Midbrain (tissue), 1 donor: ENCODE results near the gene MYOZ2.

Source experiments
- DNase-seq: peaks from one replicate; lab custom pipeline; 2025; lab: John Stamatoyannopoulos, UW

The MYOZ2 gene

DNA sequence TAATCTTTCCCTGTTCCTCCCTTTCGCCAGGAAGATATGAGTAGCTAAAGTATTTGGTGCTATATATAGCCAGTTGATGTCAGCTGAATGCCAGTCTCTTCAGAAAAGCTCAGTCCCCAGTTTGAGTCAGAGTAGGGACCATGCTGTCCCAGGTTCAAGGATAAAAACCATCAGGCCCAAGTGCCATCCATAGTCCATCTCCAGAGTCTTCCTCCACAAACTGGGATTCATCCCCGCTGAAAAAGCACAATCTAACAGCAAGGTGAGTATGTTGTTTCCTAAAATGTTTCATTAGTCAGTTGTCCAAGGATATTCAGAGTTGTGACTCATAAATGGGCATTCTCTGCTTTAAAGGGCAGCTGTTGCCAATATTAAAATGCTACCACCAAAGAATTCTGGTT, at the start of gene MYOZ2:
Gene MYOZ2, plus strand, starts transcription at position 112 of the 401 bp plus-strand sequence. CDS start 694 bp downstream, outside the sequence.
- DNase-seq, result no peak

DNA sequence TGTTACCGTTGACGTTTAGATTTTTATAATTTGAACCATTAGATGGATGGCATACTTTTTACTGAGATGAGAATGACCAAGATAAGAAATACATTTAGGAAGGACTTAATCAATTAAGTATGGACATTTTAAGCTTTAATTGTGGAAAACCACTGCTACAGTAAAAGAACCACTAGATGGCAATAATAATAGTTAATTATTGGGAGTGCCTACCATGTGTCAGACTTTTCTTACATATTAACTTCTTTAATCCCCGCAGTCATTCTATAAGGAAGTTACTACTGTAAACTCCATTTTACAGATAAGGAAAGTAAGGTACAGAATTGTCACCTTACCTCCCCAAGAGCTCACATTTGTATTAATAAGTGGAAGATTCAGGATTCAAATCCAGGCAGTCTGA, 48.5 kb upstream of the MYOZ2 start:
- no peak for DNase-seq

DNA sequence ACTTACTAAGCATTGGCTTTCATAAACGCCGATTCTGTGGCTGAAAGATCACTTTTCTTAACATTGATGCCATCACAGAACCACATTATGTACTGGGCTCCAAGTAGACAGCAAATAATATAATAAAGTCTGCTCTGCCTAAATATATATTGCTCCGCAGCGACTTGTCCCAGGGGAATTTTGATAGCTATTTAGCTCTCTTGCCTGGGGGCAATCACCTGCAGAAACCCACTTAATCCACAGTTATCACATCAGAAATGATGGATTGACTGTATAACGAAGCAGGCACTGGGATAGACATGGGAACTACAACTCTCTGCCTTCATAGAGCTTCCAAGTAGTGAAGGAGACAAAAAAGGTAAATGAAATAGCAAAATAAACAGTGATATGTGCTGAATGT, 48.0 kb upstream of the MYOZ2 start:
- DNase-seq, result no peak

DNA sequence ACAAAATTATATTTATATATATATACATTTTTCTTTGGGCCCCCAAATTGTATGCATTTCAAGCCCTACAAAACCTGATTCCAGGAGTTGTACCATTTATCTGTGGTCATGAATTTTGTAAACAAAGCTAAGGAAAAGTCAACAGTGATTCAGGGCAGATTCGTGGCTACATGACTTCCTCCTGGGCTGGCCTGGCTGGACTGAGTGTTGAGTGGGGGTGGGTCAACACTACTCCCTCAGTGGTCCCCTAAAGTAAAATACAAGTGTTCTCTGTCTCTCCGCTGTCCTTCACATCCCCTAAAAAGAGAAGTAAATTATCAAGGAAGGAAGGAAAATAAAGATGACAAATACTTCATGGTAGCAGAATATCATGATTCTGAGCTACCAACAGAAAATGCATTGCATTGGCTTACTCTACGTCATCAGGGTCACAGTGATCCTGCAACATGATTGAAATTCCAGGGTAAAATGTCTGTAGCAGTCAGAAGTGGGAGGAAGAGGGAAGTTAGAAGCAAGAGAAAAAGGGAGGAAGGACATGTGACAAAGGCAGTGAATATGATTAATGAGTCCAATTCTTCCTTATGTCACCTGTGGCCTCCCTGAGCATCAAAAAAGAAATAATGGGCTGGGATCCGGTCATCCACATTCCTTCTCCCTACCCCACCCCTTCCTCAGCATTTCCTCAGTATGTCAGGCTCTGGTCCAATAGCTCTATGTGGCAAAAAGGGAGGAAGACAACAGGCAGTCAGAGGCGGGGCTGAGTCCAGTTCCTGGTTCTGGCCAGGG, 42.4 kb upstream of the MYOZ2 start:
- DNase-seq, result no peak

DNA sequence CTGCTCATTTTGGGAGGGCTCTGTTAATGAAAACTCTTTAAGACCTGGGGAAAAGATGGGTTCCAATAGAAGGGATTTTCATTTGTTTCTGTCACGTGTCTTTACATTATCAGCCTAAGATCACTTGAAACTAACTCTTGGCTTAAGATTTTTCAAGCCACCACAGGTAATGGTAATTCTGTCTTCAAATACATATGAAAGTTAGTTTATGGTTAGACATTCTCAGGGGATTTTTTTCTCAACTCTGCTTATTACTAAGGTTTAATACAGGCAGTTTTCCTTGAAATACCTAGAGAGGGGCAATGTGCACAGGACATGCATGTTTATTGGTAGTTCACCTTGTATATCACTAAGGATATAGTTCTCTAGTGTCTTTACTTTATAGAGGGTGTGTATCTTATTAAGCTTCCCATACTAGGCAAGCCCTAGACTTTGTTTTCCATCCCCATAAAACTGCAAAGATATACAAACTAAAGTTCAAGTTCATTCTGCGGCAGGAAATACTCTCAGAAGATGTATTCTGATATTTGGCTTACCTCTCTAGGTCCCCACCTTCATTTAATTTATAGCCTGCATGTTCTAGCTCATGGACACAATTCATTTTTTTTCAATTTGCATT, 38.2 kb upstream of the MYOZ2 start:
- DNase-seq, result no peak

DNA sequence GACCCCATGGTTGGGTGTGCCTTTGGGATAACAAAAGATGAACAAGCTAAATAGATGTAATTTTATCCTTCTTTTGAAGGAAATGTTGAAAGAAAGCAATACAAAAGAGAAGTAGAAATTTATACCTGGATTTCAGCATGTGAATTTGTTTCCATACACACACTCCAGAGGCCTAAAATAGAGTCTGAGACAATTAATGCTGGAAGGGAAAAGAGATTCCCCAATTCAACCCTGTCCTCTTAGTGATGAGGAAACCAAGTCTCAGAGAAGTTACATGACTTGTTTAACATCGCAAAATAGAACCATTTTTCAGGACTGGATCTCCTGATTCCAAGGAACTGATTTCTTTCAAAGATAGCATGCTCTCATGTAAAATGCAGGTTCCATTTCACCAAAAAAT, 37.3 kb upstream of the MYOZ2 start:
- DNase-seq, result no peak

DNA sequence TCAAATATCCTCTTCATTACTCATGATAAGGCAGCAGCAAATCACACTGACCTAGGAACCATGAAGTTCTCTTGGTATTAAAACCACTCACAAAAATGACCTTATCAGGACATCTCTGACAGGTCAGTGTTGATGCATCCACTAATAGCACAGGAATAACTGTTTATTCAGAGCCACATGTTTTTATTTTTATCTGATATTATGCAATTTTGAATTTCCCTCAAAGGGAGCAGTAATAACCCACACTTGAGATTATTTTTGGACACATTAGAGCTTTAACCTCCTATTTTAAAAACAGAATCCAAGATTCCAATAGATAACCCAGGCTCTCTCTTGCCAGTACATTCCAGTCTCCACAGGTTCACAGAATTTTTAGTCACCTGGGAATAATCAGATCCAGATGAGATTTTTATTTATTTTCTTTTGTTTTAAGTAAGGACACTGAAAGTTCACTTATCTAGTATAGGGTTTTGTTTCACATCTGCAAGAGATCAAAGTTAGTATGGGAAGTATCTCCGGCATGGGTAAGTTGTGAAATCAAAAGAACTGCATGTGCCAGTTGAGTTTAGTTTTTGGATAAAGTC, 36.3 kb upstream of the MYOZ2 start:
- DNase-seq, result no peak

DNA sequence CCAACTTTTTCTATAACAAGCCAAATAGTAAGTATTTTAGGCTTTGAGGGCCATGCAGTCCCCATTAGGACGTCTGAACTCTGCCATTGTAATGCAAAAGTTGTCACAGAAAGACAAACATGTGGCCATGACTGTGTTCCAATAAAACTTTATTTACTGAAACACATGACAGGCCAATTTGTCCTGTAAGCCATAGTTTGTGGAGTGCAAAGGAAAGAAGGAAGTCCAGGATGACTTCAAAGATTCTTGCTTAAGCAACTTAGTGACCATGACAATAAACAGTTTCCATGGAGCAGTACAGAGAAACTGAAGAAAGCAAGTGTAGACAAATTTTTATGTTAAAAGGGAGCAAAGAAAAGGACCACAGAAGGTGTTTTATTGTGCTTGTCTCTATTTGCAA, 35.0 kb upstream of the MYOZ2 start:
- no peak for DNase-seq

DNA sequence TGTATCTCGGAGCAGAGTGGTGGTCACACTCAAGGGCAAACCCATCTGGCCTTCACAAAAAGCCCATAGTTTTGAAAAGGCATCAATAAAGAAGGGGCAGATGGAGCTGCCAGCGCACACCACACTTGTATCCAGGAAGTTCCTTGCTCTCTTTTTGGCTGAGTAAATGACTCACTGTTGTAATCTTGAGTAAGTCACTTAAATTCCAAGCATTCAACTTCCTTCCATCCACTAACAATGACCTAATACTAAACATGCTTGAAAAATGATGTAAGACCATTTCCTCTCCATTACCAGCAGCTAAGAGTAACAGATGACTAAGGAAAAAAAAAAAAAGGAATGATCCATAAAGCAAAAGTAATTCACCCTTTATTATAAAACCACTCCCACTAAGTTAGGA, 32.4 kb upstream of the MYOZ2 start:
- DNase-seq, result no peak

DNA sequence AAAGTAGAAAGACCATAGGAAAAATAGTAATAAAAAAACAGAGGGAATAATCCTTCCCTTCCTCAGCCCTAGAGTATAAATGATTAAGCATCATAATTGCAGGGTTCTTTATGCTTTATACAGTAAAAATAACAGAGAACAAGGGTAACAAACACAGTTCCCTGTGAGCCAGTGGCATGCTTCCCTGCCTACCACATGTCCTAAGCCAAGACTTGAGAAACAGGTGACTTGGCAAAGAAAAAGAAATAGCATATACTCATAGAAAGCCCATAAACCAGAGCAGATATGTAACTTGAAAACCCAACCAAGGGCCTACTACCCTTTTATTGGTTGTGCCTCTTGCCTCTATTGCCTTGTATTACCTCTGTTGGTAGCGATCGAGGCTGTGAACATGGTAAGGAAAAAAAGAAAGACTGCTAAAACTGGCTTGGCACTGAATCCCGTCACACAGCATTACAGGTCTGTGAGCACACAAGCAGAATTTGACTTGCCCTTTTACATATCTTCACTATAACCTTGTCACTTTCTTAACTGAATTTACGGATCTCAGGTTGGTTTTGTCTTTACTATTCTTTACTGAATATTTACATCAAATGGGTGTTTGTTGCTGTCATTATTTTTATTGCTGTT, 30.9 kb upstream of the MYOZ2 start:
- DNase-seq, result no peak

DNA sequence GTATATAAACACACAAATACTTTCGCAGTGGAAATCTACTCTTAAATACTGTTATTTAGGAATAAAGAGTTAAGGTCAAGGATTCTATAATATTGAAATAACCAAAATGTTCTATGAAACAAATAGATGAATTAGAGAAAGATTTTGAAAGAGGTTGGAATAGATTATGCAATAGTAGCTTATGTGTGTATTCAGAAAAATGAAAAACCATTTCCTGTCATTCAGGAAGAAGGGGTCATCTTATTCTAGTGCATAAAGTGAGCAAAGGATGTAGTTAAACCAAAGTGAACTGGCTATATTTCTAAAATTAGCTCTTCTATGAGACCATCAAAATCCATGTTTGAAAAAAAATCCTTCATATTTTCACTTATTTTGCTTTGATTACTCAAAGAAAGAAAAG, 30.0 kb upstream of the MYOZ2 start:
- no peak for DNase-seq

DNA sequence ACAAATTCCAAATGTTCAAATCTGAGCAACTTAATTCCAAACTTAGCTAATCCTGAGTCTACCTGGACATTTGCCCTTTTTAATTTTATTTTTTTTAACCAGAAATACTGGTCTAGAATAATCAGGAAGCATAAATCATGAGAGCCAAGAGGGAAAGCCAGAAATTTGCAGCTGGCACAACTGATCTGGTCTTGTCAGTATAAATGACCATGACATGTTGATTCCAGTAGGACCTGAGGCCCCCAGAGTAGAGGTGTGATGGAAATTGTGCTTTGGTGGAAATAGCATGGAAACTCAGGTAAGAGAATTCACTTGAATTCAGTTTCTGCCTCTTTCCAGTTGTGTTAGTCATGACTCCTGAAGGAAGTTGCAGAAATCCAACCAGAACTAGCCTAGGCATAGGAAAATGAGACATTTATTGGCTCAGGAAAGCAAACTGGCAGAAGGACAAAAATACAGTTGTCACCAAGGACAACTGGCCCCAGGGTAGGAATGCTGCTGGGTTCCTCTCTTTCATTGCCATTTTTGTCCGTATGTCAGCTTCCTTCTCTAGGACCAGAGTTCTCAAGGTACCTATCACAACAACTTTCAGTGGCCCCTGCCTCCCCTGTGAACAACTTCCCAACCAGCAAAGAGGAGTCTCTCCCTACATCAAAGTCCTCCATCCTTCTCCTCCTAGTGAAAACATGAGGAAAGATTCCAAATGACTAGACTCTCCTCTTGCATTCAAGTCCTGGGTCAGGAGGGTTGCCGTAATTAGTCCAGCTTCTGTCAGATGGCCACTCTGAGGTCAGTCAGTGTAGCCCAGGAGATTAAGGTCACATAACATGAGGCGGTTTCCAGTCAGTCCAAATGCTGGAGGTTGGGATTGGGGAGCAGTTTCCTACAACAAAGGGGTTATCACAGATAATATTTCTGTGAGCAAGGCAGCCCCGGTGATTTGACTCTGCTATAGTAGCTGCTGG, 29.3 kb upstream of the MYOZ2 start:
- no peak for DNase-seq

DNA sequence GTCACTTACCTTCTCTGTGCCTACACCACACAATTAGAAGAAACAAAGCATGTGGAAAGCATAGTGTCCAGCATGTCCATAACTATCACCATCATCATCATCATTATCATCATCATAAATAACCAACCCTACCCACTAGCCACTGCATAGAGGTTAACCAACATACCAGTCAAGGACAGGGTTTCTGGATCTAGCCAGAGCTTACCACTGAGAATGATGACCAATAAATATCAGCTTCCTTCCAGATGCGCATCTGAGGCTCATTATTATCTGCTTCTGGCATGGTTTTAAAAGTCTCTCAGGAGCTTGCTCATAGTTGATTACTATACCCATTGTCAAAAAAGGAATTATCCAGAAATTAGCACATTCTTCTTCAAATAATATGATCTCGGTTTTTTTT, 25.5 kb upstream of the MYOZ2 start:
- no peak for DNase-seq

DNA sequence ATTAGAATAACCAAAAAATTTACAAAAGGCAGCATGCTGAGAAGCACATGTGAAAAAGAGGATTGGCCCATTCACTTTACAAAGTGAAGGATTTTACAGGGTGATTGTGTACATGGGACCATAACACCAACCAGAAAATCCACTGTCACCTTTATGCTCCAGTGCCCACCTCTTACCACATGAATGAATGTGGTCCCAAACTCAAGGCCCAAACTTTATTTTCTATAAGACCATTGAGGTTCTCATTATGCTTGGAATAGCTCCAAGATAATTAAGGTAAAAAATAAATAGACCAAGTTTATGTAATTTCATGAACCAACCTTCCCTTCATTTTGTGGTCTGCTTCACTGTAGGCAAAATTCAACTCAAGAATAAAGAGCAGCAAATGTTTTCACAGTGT, 24.3 kb upstream of the MYOZ2 start:
- DNase-seq, result no peak

DNA sequence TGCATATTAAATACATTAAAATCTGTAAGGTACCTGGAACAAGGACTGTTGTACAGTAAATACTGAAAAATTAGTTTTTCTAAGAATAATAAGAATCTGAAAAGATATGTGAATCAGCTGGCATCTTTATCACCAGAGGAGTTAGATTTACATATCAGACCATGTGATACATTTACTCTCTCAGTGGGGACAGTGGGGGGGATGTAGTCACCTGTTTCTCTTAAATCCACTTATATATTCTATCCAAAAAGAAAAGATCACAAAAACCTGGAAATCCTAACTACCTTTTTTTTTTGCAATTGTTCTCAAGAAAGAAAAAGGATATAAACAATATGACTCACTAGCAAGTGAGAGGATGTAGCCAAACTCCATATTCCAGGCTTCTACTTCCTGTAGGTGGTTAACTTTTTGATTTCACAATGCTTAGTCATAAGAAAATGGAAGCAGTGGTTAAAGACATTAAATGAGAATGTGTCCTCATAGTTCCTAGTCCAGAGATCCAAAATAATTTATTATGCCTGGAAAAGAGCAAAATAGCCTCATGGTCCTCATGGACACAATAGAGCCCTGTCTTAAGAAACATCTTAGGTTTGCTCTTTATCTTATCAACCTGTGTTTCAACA, 22.5 kb upstream of the MYOZ2 start:
- DNase-seq, result no peak

DNA sequence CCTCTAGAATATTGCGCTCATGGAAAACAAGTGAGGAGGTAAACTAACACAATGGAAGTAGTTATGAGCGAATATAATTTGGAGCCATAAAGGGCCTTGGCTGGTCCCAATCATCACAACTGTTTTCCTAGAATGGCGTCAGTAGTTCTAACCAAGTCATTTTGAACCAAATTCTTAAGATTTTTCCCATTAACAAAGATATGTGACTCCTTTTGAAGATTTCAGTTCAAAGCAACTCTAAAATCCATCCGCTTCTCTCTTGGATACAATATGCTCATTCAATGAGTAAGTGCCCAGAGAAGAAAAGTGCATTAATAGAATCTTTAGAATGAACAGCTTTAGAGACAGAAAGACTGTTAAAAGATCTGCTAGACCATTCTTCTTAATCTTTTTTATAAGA, 19.6 kb upstream of the MYOZ2 start:
- no peak for DNase-seq

DNA sequence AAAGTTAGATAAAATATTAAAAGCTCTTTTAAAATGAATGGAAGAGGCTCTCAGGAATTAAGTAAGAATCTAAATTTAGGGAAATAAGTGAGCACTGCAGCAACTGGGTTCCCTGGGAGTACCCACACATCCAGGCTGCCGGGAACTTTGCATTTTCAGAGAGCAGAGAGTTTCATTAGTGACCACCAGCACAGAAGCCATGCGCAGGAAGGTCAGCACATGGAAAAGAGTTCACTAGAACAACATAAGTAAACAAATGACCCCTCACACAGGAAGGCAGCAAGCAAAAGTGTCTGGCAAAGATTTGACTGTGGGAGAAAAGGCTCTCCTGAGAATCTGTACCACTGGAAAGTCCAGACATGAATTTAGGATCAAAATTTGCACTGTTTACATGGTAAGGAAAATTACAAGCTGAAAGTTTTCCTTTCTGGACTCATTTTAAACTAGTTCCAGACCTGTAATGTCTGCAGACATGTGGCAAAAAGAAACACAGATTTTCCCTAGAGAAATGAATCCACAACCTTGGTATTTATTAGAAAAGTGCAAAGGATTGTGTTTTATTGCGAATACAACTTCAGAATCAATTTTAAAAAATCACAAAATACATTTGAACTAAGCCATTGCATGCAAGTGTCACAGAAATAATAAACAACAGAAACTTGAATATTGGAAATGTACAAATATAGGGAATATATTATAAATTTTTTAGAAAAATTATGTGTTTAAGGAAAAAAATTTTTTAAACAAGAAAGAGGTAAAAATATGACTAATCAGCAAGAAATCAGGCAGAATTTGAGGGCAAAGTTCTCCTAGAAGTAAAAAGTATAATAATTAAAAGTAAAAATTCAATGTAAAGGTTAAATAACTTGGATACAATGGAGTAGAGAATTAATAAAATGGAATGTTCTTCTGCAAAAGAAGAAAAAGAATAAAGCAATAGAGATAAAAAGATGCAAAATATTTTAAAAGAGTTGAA, 18.4 kb upstream of the MYOZ2 start:
- no peak for DNase-seq

DNA sequence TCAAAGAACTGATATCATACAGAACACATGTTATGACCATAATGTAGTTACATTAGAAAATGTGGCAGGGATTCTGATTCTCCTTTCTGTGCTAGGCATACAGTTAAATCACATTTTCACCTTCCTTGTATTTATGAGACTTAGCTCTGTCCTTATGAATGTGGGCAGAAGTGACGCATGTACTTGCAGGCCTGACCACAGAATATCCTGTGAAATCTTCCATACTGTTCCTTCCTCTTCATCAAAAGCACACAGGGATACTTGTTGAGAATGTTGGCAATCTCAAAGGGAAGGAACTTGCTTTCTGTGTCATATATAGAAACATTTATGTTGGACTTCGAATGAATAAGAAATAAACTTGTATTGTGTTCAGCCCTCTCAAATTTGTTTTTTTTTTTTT, 17.2 kb upstream of the MYOZ2 start:
- DNase-seq, result peak; percentile 5

DNA sequence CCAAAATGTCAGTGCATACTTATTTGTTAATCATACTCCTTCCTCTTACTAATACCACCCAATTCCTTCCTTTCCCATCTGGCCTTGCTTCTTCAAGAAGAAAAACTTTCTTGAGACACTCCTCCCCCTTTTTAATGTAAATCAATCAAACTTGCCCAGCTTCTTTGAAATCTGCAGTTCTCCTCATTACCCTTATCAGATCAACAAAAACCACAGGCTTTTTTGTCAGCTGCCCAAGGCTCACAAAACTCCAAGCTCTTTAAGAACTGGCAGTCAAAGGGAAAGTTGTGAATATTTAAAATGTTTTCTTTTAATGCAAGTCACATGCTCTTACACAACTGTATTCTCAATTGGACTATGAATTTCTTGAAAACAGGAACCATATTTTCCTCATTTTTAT, 11.3 kb upstream of the MYOZ2 start:
- DNase-seq, result no peak

DNA sequence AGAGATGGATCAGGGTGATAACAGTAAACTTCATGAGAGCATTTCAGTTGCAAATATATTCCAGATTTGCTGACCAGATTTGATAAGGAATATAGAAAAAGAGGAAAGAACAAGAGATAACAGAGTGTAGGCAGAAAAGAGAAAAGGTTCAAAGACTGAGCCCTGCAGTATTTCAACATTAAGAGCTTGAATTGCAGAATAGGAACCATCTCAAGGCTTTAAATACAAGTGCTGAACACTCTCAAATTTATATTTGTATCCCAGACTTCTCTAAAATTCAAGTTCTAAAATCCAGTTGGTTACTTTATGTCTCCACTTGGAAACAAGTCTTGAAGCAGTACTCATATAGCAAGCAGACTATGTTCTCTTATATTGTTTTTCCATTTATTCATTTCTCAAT, 9.7 kb upstream of the MYOZ2 start:
- DNase-seq, result no peak
